ENCODE results near the gene CNGA1.
A peak's percentile ranks its signal among the peaks of the same experiment; 100 is the strongest.

The CNGA1 gene

GRCh38 chr4:48032721-48033120, 16.2 kb upstream of the CNGA1 start:
- TF ChIP-seq POLR2AphosphoS5 (IDR thresholded peaks at IDR 0.05; ENCODE audit: low read depth, low read length) (no peak), POU2F2 (IDR thresholded peaks at IDR 0.05; ENCODE audit: low read depth, low read length) (no peak), POLR2A (IDR thresholded peaks at IDR 0.05; ENCODE audit: low read depth, low read length) (no peak)
- FAIRE-seq (no peak), DNase-seq (ENCODE audit: insufficient read length, low spot score) (no peak)

- no peak for TF ChIP-seq POU2F2 (IDR thresholded peaks at IDR 0.05; ENCODE audit: low read depth, low read length)
- TF ChIP-seq POLR2A (IDR thresholded peaks at IDR 0.05; ENCODE audit: low read depth, low read length): no peak
- no peak for TF ChIP-seq POLR2AphosphoS5 (IDR thresholded peaks at IDR 0.05; ENCODE audit: low read depth, low read length)
- TF ChIP-seq SPI1 (IDR thresholded peaks at IDR 0.05; ENCODE audit: low read depth, low read length): no peak
- TF ChIP-seq PAX5 (IDR thresholded peaks at IDR 0.05; ENCODE audit: insufficient read depth, low read length, severe bottlenecking): no peak
- DNase-seq (ENCODE audit: insufficient read length, low spot score) (no peak), FAIRE-seq (no peak)
These were observed 15.5 kb upstream of the CNGA1 start for GRCh38 chr4:48031802-48032525.

GRCh38 chr4:48030470-48030869, 14.0 kb upstream of the CNGA1 start:
- DNase-seq (ENCODE audit: insufficient read length, low spot score): no peak
- TF ChIP-seq SPI1 (IDR thresholded peaks at IDR 0.05; ENCODE audit: low read depth, low read length) (0 out of 2 replicates have a peak, but pooled peaks have one; percentile 14), PAX5 (IDR thresholded peaks at IDR 0.05; ENCODE audit: insufficient read depth, low read length, severe bottlenecking) (no peak)
- FAIRE-seq: peak; percentile 66

GRCh38 chr4:48028696-48029095, 12.2 kb upstream of the CNGA1 start:
- DNase-seq (ENCODE audit: insufficient read length, low spot score) (no peak), FAIRE-seq (peak; percentile 84)
- TF ChIP-seq PAX5 (IDR thresholded peaks at IDR 0.05; ENCODE audit: insufficient read depth, low read length, severe bottlenecking): no peak
- TF ChIP-seq TAF1 (IDR thresholded peaks at IDR 0.05; ENCODE audit: low read depth, low read length): no peak
- no peak for TF ChIP-seq POLR2AphosphoS5 (IDR thresholded peaks at IDR 0.05; ENCODE audit: low read depth, low read length)
- no peak for TF ChIP-seq SPI1 (IDR thresholded peaks at IDR 0.05; ENCODE audit: low read depth, low read length)
- no peak for TF ChIP-seq POLR2A (IDR thresholded peaks at IDR 0.05; ENCODE audit: low read depth, low read length)
- 0 out of 2 replicates have a peak, but pooled peaks have one; percentile 14 for TF ChIP-seq POU2F2 (IDR thresholded peaks at IDR 0.05; ENCODE audit: low read depth, low read length)

- FAIRE-seq (peak; percentile 64), DNase-seq (ENCODE audit: insufficient read length, low spot score) (no peak)
- no peak for TF ChIP-seq POLR2A (IDR thresholded peaks at IDR 0.05; ENCODE audit: low read depth, low read length)
- TF ChIP-seq POU2F2 (IDR thresholded peaks at IDR 0.05; ENCODE audit: low read depth, low read length): no peak
- no peak for TF ChIP-seq TAF1 (IDR thresholded peaks at IDR 0.05; ENCODE audit: low read depth, low read length)
- TF ChIP-seq SPI1 (IDR thresholded peaks at IDR 0.05; ENCODE audit: low read depth, low read length): no peak
- no peak for TF ChIP-seq POLR2AphosphoS5 (IDR thresholded peaks at IDR 0.05; ENCODE audit: low read depth, low read length)
- no peak for TF ChIP-seq PAX5 (IDR thresholded peaks at IDR 0.05; ENCODE audit: insufficient read depth, low read length, severe bottlenecking)
These were observed 11.2 kb upstream of the CNGA1 start for GRCh38 chr4:48027653-48028052.

GRCh38 chr4:48025005-48025404, 8.5 kb upstream of the CNGA1 start:
- TF ChIP-seq PAX5 (IDR thresholded peaks at IDR 0.05; ENCODE audit: insufficient read depth, low read length, severe bottlenecking) (no peak), POU2F2 (IDR thresholded peaks at IDR 0.05; ENCODE audit: low read depth, low read length) (no peak), SPI1 (IDR thresholded peaks at IDR 0.05; ENCODE audit: low read depth, low read length) (no peak), POLR2A (IDR thresholded peaks at IDR 0.05; ENCODE audit: low read depth, low read length) (no peak), TAF1 (IDR thresholded peaks at IDR 0.05; ENCODE audit: low read depth, low read length) (no peak), POLR2AphosphoS5 (IDR thresholded peaks at IDR 0.05; ENCODE audit: low read depth, low read length) (no peak)
- DNase-seq (ENCODE audit: insufficient read length, low spot score) (no peak), FAIRE-seq (peak; percentile 54)

GRCh38 chr4:48024522-48024921, 8.0 kb upstream of the CNGA1 start:
- FAIRE-seq (no peak), DNase-seq (ENCODE audit: insufficient read length, low spot score) (no peak)
- TF ChIP-seq TAF1 (IDR thresholded peaks at IDR 0.05; ENCODE audit: low read depth, low read length) (no peak), SPI1 (IDR thresholded peaks at IDR 0.05; ENCODE audit: low read depth, low read length) (no peak), PAX5 (IDR thresholded peaks at IDR 0.05; ENCODE audit: insufficient read depth, low read length, severe bottlenecking) (no peak), POLR2A (IDR thresholded peaks at IDR 0.05; ENCODE audit: low read depth, low read length) (no peak), POU2F2 (IDR thresholded peaks at IDR 0.05; ENCODE audit: low read depth, low read length) (no peak), POLR2AphosphoS5 (IDR thresholded peaks at IDR 0.05; ENCODE audit: low read depth, low read length) (no peak)

- TF ChIP-seq TAF1 (IDR thresholded peaks at IDR 0.05; ENCODE audit: low read depth, low read length) (no peak), SPI1 (IDR thresholded peaks at IDR 0.05; ENCODE audit: low read depth, low read length) (no peak), POLR2AphosphoS5 (IDR thresholded peaks at IDR 0.05; ENCODE audit: low read depth, low read length) (no peak)
- no peak for FAIRE-seq
- no peak for DNase-seq (ENCODE audit: insufficient read length, low spot score)
These were observed 5.8 kb upstream of the CNGA1 start for GRCh38 chr4:48022192-48022799.

- TF ChIP-seq POU2F2 (IDR thresholded peaks at IDR 0.05; ENCODE audit: low read depth, low read length): no peak
- TF ChIP-seq TAF1 (IDR thresholded peaks at IDR 0.05; ENCODE audit: low read depth, low read length): no peak
- TF ChIP-seq SPI1 (IDR thresholded peaks at IDR 0.05; ENCODE audit: low read depth, low read length): no peak
- no peak for TF ChIP-seq PAX5 (IDR thresholded peaks at IDR 0.05; ENCODE audit: insufficient read depth, low read length, severe bottlenecking)
- TF ChIP-seq POLR2A (IDR thresholded peaks at IDR 0.05; ENCODE audit: low read depth, low read length): no peak
- TF ChIP-seq POLR2AphosphoS5 (IDR thresholded peaks at IDR 0.05; ENCODE audit: low read depth, low read length): no peak
- no peak for FAIRE-seq
- DNase-seq (ENCODE audit: insufficient read length, low spot score): no peak
These were observed 4.6 kb upstream of the CNGA1 start for GRCh38 chr4:48021100-48021499.

- no peak for TF ChIP-seq POU2F2 (IDR thresholded peaks at IDR 0.05; ENCODE audit: low read depth, low read length)
- no peak for TF ChIP-seq TAF1 (IDR thresholded peaks at IDR 0.05; ENCODE audit: low read depth, low read length)
- TF ChIP-seq POLR2A (IDR thresholded peaks at IDR 0.05; ENCODE audit: low read depth, low read length): no peak
- no peak for TF ChIP-seq SPI1 (IDR thresholded peaks at IDR 0.05; ENCODE audit: low read depth, low read length)
- TF ChIP-seq POLR2AphosphoS5 (IDR thresholded peaks at IDR 0.05; ENCODE audit: low read depth, low read length): no peak
- no peak for TF ChIP-seq PAX5 (IDR thresholded peaks at IDR 0.05; ENCODE audit: insufficient read depth, low read length, severe bottlenecking)
- DNase-seq (ENCODE audit: insufficient read length, low spot score): no peak
- no peak for FAIRE-seq
These were observed 1.6 kb upstream of the CNGA1 start for GRCh38 chr4:48018112-48018511.
